Measurements from ENCODE around the gene FOXD3.

The FOXD3 gene

GRCh38 chr1:63363014-63363413 is 40.6 kb downstream of the FOXD3 start:
- H3K27ac ChIP-seq (ENCODE audit: low read length), result no peak overlapping the region
- no peaks in the 10 kb centered on the region for H3K36me3 ChIP-seq (ENCODE audit: control insufficient read depth in 2 of 2, insufficient read depth in 2 of 2, low read length in 2 of 2)
- H3K9ac ChIP-seq (ENCODE audit: low read length in 2 of 2), result no peak overlapping the region
- no peak overlapping the region for H3K4me3 ChIP-seq (ENCODE audit: low read length in 2 of 2)
- no peaks in the 10 kb centered on the region for H3K4me1 ChIP-seq (ENCODE audit: control insufficient read depth, insufficient read depth, low read length)
- no peaks in the 10 kb centered on the region for H3K27me3 ChIP-seq (ENCODE audit: control insufficient read depth in 1 of 2, insufficient read depth in 2 of 2, low read length in 2 of 2)
- H3K9me3 ChIP-seq (ENCODE audit: control insufficient read depth in 2 of 2, low read length in 2 of 2), result no peaks in the 10 kb centered on the region

GRCh38 chr1:63366908-63367214 is 44.5 kb downstream of the FOXD3 start:
- peak overlapping the region; percentile 52 to 56 for H3K9ac ChIP-seq (ENCODE audit: low read length in 2 of 2)

GRCh38 chr1:63367215-63368103 is 45.1 kb downstream of the FOXD3 start, which contains the start of gene ALG6:
ALG6 (plus strand) TSS chr1:63367627; CDS start chr1:63370978, 3,351 bp downstream.
- Histone ChIP-seq H3K27ac (ENCODE audit: low read length) (peak within 1 kb of the TSS; percentile 13), H3K27me3 (ENCODE audit: control insufficient read depth in 1 of 2, insufficient read depth in 2 of 2, low read length in 2 of 2) (no peaks in the 10 kb centered on the region), H3K36me3 (ENCODE audit: control insufficient read depth in 2 of 2, insufficient read depth in 2 of 2, low read length in 2 of 2) (peaks cover 0 to 4% of the 10 kb centered on the region in 2 donors), H3K9ac (ENCODE audit: low read length in 2 of 2) (peak within 1 kb of the TSS; percentile 81 to 88), H3K9me3 (ENCODE audit: control insufficient read depth in 2 of 2, low read length in 2 of 2) (no peaks in the 10 kb centered on the region), H3K4me1 (ENCODE audit: control insufficient read depth, insufficient read depth, low read length) (no peaks in the 10 kb centered on the region), H3K4me3 (ENCODE audit: low read length in 2 of 2) (peak within 1 kb of the TSS; percentile 93 to 96)

More at GRCh38 chr1:63366908-63367214, 44.5 kb downstream of the FOXD3 start:
- no peaks in the 10 kb centered on the region for H3K4me1 ChIP-seq (ENCODE audit: control insufficient read depth, insufficient read depth, low read length)
- peak overlapping the region; percentile 4 for H3K27ac ChIP-seq (ENCODE audit: low read length)
- no peaks in the 10 kb centered on the region for H3K27me3 ChIP-seq (ENCODE audit: control insufficient read depth in 1 of 2, insufficient read depth in 2 of 2, low read length in 2 of 2)
- no peaks in the 10 kb centered on the region for H3K9me3 ChIP-seq (ENCODE audit: control insufficient read depth in 2 of 2, low read length in 2 of 2)
- peak overlapping the region; percentile 93 to 96 for H3K4me3 ChIP-seq (ENCODE audit: low read length in 2 of 2)
- H3K36me3 ChIP-seq (ENCODE audit: control insufficient read depth in 2 of 2, insufficient read depth in 2 of 2, low read length in 2 of 2), result peaks cover 0 to 2% of the 10 kb centered on the region in 2 donors

DNA sequence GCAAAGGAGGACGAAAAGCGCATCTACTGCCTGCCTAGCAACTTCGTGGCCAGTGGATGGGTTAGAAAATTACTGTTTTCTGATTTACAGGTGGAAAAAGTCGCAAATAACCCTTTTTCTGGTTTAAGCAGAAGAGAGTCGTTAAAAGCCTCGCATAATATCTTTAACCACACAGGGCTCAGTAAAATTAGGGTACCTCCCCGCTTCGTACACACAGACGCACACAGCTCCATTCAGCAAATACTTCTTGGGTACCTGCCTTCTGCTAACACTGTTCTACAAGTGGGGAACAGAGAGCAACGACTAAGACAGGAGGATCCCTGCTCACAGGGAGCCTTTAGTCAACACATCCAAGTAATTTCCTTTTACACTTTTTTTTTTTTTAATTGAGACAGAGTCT is 45.8 kb downstream of the FOXD3 start:
- Histone ChIP-seq H3K27me3 (ENCODE audit: control insufficient read depth in 1 of 2, insufficient read depth in 2 of 2, low read length in 2 of 2) (no peaks in the 10 kb centered on the region), H3K36me3 (ENCODE audit: control insufficient read depth in 2 of 2, insufficient read depth in 2 of 2, low read length in 2 of 2) (peaks cover 0 to 4% of the 10 kb centered on the region in 2 donors), H3K9ac (ENCODE audit: low read length in 2 of 2) (peak overlapping the region; percentile 81 to 88), H3K9me3 (ENCODE audit: control insufficient read depth in 2 of 2, low read length in 2 of 2) (no peaks in the 10 kb centered on the region), H3K4me1 (ENCODE audit: control insufficient read depth, insufficient read depth, low read length) (no peaks in the 10 kb centered on the region), H3K27ac (ENCODE audit: low read length) (peak overlapping the region; percentile 13), H3K4me3 (ENCODE audit: low read length in 2 of 2) (peak overlapping the region; percentile 93 to 96)
